ENCODE measurements around the gene SEZ6L2. TPM values are rescaled to one million over a fixed set of nuclear protein-coding genes. Genes with fewer than 3 reads are reported as not detected.
A peak's percentile ranks its signal among the peaks of the same experiment; 100 is the strongest.

Gene SEZ6L2
- total RNA-seq, 4 donors from 2014 or later, result 0.22 to 2.8 (median 1.1) TPM; not detected in 1

- Histone ChIP-seq H3K27ac (peak within 1 kb of the TSS; percentile 87 to 96 (median 93)), H3K27me3 (no peaks in the 10 kb centered on the region), H3K36me3 (peaks cover 19 to 33% (median 22%) of the 10 kb centered on the region in 3 donors), H3K9me3 (no peaks in the 10 kb centered on the region), H3K4me3 (peak within 1 kb of the TSS; percentile 63 to 98 (median 91)), H3K4me1 (peaks cover 16 to 32% (median 20%) of the 10 kb centered on the region in 3 donors)
- intact Hi-C loops (cut with DNase I), result no loop called here
- TF ChIP-seq POLR2A (IDR thresholded peaks at IDR 0.05) (peak in 1 of 4 donors; percentile 48), CTCF (IDR thresholded peaks at IDR 0.05) (peak in 5 of 6 experiments; percentile 35 to 58 (median 55))
- peak; percentile 60 for DNase-seq
- 0% methylated on average over 7 to 12 of the region's 57 CpGs for WGBS, 2 donors
Measured at GRCh38 chr16:29862884-29863668, 36.3 kb downstream of the SEZ6L2 start, which contains the start of gene CDIPT. Gene CDIPT (minus strand): TSS chr16:29863226. CDS start chr16:29862857, 369 bp downstream.

- peak overlapping the region; percentile 63 to 98 (median 91) for H3K4me3 ChIP-seq
- no peaks in the 10 kb centered on the region for H3K27me3 ChIP-seq
- H3K27ac ChIP-seq, result peak overlapping the region; percentile 87 to 96 (median 93)
- TF ChIP-seq POLR2A (IDR thresholded peaks at IDR 0.05), result no peak
- peaks cover 19 to 33% (median 22%) of the 10 kb centered on the region in 3 donors for H3K36me3 ChIP-seq
- intact Hi-C loops (cut with DNase I), result no loop called here
- 1 to 3% methylated on average over 18 to 19 of the region's 27 CpGs for WGBS, 2 donors
- no peaks in the 10 kb centered on the region for H3K9me3 ChIP-seq
- H3K4me1 ChIP-seq, result peaks cover 16 to 32% (median 20%) of the 10 kb centered on the region in 3 donors
- no peak for DNase-seq
Measured at GRCh38 chr16:29862383-29862883, 36.9 kb downstream of the SEZ6L2 start.

GRCh38 chr16:29860218-29860617 is 39.1 kb downstream of the SEZ6L2 start:
- Histone ChIP-seq H3K9me3 (no peaks in the 10 kb centered on the region), H3K36me3 (peaks cover 19 to 33% (median 22%) of the 10 kb centered on the region in 3 donors), H3K4me1 (peaks cover 16 to 32% (median 20%) of the 10 kb centered on the region in 3 donors), H3K4me3 (no peak overlapping the region), H3K27ac (no peak overlapping the region), H3K27me3 (no peaks in the 10 kb centered on the region)
- WGBS, 2 donors, result 91 to 98% methylated on average over 9 of the region's 9 CpGs
- intact Hi-C loops (cut with DNase I), result no loop called here
- no peak for DNase-seq
- TF ChIP-seq CTCF (IDR thresholded peaks at IDR 0.05), result no peak

- no peaks in the 10 kb centered on the region for H3K9me3 ChIP-seq
- WGBS, 2 donors, result 80 to 90% methylated on average over 2 to 14 of the region's 19 CpGs
- no peak overlapping the region for H3K27ac ChIP-seq
- peaks cover 19 to 33% (median 22%) of the 10 kb centered on the region in 3 donors for H3K36me3 ChIP-seq
- no peaks in the 10 kb centered on the region for H3K27me3 ChIP-seq
- no peak for TF ChIP-seq CTCF (IDR thresholded peaks at IDR 0.05)
- TF ChIP-seq POLR2A (IDR thresholded peaks at IDR 0.05), result no peak
- H3K4me1 ChIP-seq, result peaks cover 16 to 32% (median 19%) of the 10 kb centered on the region in 3 donors
- H3K4me3 ChIP-seq, result no peak overlapping the region
- no peak for DNase-seq
- intact Hi-C loops (cut with DNase I), result no loop called here
Measured at GRCh38 chr16:29858974-29859373, 40.4 kb downstream of the SEZ6L2 start.

- Histone ChIP-seq H3K4me3 (no peak overlapping the region), H3K27me3 (no peaks in the 10 kb centered on the region), H3K4me1 (peaks cover 10 to 26% (median 14%) of the 10 kb centered on the region in 3 donors), H3K9me3 (no peaks in the 10 kb centered on the region), H3K36me3 (peaks cover 19 to 33% (median 22%) of the 10 kb centered on the region in 3 donors), H3K27ac (no peak overlapping the region)
- intact Hi-C loops (cut with DNase I), result no loop called here
- WGBS, 2 donors, result 68% methylated on average over 7 of the region's 10 CpGs
- TF ChIP-seq POLR2A (IDR thresholded peaks at IDR 0.05), result no peak
- TF ChIP-seq CTCF (IDR thresholded peaks at IDR 0.05), result no peak
- no peak for DNase-seq
Measured at GRCh38 chr16:29858149-29858849, 41.1 kb downstream of the SEZ6L2 start.
